ENCODE data around the gene RTN4RL1. TPM values are rescaled to one million over a fixed set of nuclear protein-coding genes. Genes with fewer than 3 reads are reported as not detected.

Gene RTN4RL1
- total and polyA plus RNA-seq, 12 donors, result 0.81 to 6.3 (median 2.7) TPM

- DNase-seq (no peak), ATAC-seq (no peak)
- intact Hi-C loops (cut with DNase I), result loop anchor here in 2 of 10 donors (5.0 to 10.0 kb wide), 2 partner anchors 115 to 363 kb away; partner anchors contain the start of gene RTN4RL1 (in 1 of the 2)
- TF ChIP-seq, protein P1, sequence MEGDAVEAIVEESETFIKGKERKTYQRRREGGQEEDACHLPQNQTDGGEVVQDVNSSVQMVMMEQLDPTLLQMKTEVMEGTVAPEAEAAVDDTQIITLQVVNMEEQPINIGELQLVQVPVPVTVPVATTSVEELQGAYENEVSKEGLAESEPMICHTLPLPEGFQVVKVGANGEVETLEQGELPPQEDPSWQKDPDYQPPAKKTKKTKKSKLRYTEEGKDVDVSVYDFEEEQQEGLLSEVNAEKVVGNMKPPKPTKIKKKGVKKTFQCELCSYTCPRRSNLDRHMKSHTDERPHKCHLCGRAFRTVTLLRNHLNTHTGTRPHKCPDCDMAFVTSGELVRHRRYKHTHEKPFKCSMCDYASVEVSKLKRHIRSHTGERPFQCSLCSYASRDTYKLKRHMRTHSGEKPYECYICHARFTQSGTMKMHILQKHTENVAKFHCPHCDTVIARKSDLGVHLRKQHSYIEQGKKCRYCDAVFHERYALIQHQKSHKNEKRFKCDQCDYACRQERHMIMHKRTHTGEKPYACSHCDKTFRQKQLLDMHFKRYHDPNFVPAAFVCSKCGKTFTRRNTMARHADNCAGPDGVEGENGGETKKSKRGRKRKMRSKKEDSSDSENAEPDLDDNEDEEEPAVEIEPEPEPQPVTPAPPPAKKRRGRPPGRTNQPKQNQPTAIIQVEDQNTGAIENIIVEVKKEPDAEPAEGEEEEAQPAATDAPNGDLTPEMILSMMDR (IDR thresholded peaks at IDR 0.05), result no peak
- Histone ChIP-seq H3K27me3 (peaks cover 10 to 61% (median 44%) of the 10 kb centered on the region in 7 donors), H3K9me3 (no peaks in the 10 kb centered on the region), H3K27ac (no peak overlapping the region), H3K4me1 (peaks cover 3 to 14% (median 10%) of the 10 kb centered on the region in 9 donors), H3K36me3 (no peaks in the 10 kb centered on the region), H3K4me3 (no peak overlapping the region)
- WGBS, 2 donors, result 50 to 67% methylated on average over 7 of the region's 7 CpGs
Measured at GRCh38 chr17:1912146-1912545, 113.0 kb downstream of the RTN4RL1 start.

- no peak for ATAC-seq
- no peak for DNase-seq
- TF ChIP-seq, protein P1 (IDR thresholded peaks at IDR 0.05), result no peak
- H3K4me1 ChIP-seq, result peaks cover 3 to 21% (median 13%) of the 10 kb centered on the region in 9 donors
- H3K36me3 ChIP-seq, result no peaks in the 10 kb centered on the region
- H3K27me3 ChIP-seq, result peaks cover 10 to 78% (median 49%) of the 10 kb centered on the region in 7 donors
- WGBS, 2 donors, result 71 to 83% methylated on average over 3 of the region's 3 CpGs
- intact Hi-C loops (cut with DNase I), result loop anchor here in 9 of 10 donors (2.0 to 10.0 kb wide), 6 partner anchors 117 to 375 kb away; partner anchors contain the start of genes OVCA2 (in 2 of the 9) and RTN4RL1 (in 1 of the 9)
- H3K4me3 ChIP-seq, result no peak overlapping the region
- no peaks in the 10 kb centered on the region for H3K9me3 ChIP-seq
- no peak overlapping the region for H3K27ac ChIP-seq
Measured at GRCh38 chr17:1909985-1910384, 115.1 kb downstream of the RTN4RL1 start.

GRCh38 chr17:1908699-1909309 is 116.3 kb downstream of the RTN4RL1 start:
- DNase-seq, result peak in 1 of 2 donors; percentile 76
- no peaks in the 10 kb centered on the region for H3K9me3 ChIP-seq
- H3K4me3 ChIP-seq, result peak overlapping the region in 8 of 10 donors; percentile 14 to 48 (median 33)
- intact Hi-C loops (cut with DNase I), result loop anchor here in 8 of 10 donors (1.0 to 10.0 kb wide), 6 partner anchors 116 to 376 kb away; partner anchors contain the start of genes OVCA2 (in 2 of the 8) and RTN4RL1 (in 1 of the 8)
- 3 to 6% methylated on average over 22 of the region's 22 CpGs for whole genome bisulfite sequencing, 2 donors
- TF ChIP-seq, protein P1 (IDR thresholded peaks at IDR 0.05), result peak; percentile 48 to 89 (median 73)
- H3K36me3 ChIP-seq, result no peaks in the 10 kb centered on the region
- no peak overlapping the region for H3K27ac ChIP-seq
- H3K4me1 ChIP-seq, result peaks cover 3 to 29% (median 13%) of the 10 kb centered on the region in 9 donors
- H3K27me3 ChIP-seq, result peaks cover 10 to 82% (median 49%) of the 10 kb centered on the region in 7 donors
- ATAC-seq, result peak; percentile 61 to 89 (median 86)

DNA sequence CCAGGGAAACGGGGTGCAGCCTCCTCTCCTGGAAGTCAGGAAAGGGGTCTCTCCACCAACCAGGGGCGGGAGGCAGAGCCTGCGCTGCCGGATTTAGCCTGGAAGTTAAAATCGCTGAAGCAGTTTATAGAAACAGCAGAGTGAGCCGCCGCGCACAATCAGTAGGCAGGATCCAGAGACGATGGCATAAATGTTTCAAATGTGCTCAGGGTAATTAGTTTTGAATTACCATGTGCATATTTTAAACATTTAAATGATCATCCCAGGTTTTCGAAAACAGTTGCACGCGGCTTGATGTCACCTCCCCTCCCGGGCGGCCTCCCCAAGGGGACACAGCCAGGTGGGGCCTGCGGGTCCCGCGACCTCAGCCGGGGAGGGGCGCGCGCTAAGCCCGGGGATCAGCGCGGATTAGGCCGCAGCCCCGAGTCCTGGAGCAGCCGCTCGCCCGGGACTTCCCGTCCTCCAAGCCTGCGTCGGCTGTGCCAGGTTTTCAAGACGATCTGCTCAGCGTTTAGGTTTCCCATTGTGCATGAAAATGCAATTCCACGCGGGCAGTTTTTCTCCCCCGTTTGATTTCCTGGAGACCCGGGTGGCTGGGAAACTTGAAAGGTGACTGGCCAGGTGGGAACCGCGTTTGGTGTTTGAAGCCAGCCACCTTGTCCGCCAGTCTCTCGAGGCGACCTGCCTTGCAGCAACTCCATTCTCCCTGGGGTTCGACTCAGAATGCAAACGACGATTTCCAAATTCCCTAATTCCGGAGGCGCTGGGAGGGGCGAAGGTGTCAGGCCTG is 117.0 kb downstream of the RTN4RL1 start:
- no peak for DNase-seq
- H3K27ac ChIP-seq, result no peak overlapping the region
- intact Hi-C loops (cut with DNase I), result loop anchor here in 8 of 10 donors (1.0 to 10.0 kb wide), 6 partner anchors 117 to 377 kb away; partner anchors contain the start of genes OVCA2 (in 2 of the 8) and RTN4RL1 (in 1 of the 8)
- no peaks in the 10 kb centered on the region for H3K9me3 ChIP-seq
- 12 to 16% methylated on average over 47 to 49 of the region's 49 CpGs for WGBS, 2 donors
- H3K4me1 ChIP-seq, result peaks cover 3 to 29% (median 13%) of the 10 kb centered on the region in 9 donors
- TF ChIP-seq, protein P1 (IDR thresholded peaks at IDR 0.05), result no peak
- peak in 6 of 8 donors; percentile 29 to 51 (median 38) for ATAC-seq
- H3K4me3 ChIP-seq, result peak overlapping the region in 8 of 10 donors; percentile 14 to 48 (median 33)
- no peaks in the 10 kb centered on the region for H3K36me3 ChIP-seq
- peaks cover 10 to 82% (median 42%) of the 10 kb centered on the region in 7 donors for H3K27me3 ChIP-seq
